Non-pigmented ciliary epithelial cell (primary cell): Measurements from ENCODE around the gene FBXO48.
"Not testable (repeated sequence)": the region's sequence is repeated elsewhere in the genome, so short reads cannot be mapped to it uniquely, and the experiment has no call there.

ENCODE experiments used
- DNase-seq: peaks from one replicate; pipeline ENCODE4 v3.0.0-alpha.2; 2010; ENCODE audit warnings: low read depth

FBXO48 gene

DNA sequence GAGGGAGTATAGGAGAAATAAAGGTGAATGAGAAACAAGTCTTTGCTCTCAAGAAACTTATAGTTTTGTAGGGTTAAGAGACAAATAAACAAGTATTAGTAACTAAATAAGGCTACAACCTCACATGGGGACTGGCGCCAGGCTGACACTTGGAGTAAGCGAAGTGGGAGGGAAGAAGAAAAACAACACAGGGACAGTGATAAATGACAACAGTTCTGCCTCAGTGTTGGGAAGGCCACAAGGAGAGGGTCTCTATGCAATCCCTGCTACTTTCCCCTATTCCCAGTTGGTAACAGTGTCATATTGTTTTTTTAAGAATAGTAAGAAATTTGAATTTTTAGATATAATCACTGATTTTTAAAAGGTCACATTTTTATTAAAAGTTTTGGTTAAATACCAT lies 4.3 kb upstream of the FBXO48 start:
- no peak for DNase-seq

DNA sequence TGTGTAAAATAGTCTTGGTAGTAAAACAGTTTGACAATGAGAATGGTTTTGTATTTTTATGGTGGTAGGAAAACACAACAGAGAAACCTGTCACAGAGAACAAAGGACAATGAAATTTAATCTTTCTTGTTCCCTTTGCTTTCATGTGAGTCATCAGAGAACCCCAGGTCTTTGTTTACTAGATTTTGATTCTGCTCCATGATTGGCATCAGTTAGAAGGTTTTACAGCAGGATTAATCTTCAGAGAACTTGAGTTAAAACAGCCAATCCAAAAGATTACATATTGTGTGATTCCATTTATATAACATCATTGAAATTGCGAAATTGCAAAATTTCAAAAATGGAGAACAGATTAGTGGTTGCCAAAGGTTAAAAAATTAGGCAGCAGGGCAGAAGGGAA lies 2.8 kb upstream of the FBXO48 start:
- no peak for DNase-seq

DNA sequence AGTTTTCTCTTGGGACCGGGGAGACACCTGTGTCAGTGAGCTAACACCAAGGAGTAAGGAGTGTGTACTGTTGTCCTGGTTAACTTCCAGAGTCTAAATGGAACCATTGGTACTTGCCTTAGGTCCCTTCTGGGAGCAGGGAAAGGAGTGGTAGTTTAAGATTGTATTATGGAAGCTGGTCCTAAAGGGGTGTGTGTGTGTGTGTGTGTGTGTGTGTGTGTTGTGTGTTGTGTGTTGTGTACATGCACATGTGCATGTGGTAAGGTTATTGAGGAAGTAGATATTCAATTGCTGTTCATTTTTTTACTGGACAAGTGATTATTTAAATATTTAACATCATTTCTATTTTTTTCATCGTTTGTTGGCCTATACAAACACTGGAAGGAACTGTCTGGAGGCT lies 1.7 kb upstream of the FBXO48 start:
- no peak for DNase-seq

DNA sequence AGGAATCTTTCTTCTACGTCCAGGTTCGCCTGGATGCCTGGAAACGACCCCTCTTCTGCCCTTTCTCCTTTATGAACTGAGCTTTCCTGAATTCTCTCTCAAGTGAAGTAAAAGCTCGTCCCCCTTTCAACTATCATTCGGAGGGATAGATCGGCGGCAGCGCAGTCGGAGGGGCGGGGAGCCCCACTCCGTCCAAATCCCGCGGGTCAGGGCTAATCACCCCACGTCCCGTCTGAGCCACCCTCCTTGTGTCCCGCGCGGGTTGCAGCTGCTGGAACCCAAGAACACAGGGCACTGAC lies 367 bp downstream of the FBXO48 start:
- no peak for DNase-seq

DNA sequence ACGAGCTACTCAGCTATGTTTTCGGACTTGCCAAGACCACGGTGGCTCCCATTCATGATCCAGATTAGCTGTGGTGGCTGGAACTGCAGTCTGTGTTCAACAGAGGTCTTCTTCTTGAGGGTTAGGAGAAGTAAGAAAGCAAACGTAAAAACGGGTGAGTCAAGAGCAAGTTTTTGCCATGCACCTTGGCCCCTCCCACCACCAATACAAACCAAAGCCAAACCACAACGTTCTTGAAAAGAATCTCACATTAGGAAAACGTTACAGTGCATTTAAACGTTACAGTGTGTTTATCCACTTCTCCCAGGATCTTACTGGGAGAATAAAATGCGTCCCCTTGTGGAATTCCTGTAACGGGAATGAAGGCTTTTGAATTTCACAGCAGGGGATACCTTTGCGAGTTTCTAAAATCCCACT lies 725 bp downstream of the FBXO48 start:
- peak; percentile 46 for DNase-seq

DNA sequence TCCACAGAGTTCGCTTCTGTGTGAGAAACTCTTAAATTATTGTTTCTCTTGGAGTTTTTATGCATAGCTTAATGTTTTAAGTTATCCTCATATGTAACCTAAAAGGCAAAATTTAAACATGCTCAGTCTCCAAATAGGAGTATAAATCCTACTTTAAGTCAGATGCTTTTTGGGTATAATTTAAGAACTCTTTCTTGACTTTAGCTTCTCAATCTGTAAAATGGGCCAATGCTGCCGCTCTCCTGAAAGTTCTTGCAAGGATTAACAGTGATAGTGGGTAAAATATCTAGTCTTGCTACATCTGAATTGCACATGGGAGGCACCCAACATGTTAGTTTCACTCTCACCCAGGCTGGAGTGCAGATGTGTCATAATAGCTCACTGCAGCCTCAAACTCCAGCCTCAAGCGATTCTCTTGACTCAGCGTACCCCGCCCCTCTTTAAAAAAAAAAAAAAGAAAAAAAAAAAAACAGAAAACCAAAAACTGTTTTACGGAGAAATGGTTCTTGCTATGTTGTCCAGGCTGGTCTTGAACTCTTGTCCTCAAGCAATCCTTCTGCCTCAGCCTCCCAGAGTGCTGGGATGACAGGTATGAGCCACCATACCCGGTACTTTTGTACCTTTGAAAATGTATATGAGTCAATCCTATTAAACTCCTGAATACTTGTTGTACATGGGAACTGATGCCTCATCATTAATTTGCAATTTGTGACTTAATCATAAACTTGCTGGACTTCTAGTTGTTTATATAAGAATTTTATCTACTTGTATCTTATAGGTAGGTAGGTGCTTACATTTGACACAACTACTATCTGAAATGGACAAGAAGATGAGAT lies 1.8 kb downstream of the FBXO48 start:
- DNase-seq: no peak

DNA sequence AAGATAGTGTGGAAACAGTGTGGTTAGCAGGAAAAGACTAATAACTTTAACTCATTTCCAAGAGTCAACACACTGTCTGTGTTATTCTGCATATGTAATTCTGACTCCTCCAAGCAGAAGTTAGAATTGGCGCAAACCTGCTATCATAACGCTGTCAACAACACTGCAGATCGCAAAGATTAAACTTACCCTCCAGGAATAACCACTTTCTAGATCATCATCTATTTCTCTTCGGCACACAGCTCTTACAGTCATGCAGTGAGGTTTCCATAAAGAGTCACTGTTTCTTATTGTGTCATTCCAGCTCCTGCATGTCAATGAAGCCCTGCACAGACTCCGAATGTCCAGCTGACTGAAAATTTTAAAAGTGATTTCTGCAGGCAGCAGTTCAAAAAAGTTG lies 2.4 kb downstream of the FBXO48 start:
- no peak for DNase-seq

DNA sequence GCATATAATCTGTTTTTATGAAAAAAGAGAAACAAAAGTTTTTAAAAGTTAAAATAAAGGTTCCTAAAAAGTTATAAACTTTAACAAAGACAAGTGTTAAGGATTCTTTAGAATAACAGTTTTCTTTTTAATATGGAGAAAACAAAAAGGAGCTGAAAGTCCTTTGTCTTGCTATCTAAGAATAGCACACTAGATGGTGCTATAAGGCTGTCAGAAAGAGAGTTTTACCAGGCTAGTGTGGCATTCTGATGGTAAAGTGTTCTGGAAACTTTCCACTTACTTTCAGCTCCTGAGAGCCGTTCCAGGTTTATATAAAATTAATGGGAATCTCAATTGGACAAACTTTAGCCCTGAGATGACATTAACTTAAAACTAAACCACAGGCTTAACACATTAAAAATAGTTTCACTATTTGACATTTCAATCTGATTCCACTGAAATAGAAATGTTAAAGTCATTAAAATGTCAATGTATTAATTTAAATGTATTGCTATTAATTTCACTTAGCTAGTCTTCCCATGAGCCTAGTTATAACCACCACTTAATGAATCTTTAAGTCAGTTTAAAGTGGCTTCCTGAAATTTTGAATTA lies 3.7 kb downstream of the FBXO48 start:
- DNase-seq: no peak

DNA sequence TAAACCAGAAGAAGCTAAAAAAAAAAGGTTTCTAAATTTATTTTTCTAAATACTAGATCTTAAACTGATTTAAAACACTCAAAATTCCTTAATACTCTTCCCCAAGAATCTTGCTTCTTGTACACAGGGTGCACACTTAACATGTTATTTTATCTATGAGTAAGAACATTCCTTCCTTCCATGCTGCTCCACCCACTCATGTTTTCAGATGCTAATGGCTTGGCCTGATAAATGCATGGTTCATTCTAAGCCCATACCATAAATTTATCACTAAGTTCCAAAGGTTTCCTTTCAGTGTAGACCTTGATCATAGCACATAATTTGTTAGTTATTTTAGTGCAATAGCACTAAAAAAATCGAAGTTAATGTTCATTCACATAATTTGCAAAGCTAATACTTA lies 8.1 kb downstream of the FBXO48 start:
- peak; percentile 54 for DNase-seq

DNA sequence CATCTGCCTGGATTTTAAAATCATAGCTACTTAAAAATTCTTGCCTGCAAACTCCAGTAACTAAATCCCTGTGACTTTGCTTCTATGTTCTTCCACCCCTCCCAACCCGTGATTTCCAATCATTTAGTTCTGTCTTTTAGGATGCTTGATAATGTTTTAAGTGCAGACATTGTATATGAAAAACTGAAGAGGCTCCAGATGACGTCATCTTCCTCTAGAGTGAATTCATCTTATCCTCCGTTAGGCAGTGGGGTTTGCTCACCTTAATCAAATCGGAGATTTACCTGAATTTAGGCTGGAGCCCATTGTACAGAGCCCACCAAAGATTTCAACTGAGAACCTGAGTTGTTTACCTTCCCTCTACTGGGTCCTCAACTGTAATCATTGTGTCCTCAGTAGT lies 10.9 kb downstream of the FBXO48 start:
- DNase-seq: no peak

DNA sequence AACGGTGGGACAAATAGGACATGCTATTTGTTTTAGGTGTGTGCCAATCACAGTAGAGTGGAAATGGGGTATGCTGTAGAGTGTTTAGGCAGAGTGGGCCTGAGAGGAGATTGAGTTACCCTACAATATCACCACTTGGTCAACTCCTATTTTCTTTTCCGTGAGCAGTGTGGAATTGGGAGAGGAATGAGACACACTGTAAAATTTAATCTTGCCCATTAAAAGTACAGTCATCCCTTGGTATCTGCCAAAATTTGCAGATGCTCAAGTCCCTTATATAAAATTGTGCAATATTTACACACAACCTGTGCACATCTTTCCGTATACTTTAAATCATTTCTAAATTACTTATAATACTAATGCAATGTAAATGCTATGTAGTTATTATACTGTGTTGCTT lies 12.4 kb downstream of the FBXO48 start:
- no peak for DNase-seq

DNA sequence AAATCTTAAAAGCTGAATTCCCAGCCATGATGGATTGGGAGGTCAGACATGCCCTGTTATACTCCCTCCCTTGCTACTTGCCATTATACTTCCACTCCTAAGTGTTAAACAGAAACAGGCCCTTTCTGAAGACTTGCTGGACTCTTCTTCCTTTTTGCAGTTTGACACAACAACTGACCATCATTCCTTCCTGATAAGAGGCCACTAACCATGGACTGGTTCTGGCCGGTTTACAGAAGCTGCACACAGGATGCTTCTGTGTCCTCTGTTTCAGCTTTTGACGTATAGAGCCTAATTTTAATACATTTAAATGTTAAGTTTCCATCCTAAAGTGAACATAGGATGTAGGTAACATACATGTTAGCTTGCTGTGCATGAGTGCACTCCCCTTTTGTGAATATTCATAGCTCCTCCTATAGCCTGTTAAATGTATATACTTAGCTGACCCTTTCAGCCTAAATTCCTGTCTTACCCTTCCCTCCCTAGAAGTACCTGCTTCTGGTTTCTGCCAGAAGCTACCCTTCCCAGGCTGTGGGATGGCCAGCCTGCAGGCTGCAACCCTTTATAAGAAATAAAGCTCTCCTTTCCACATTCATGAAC lies 13.2 kb downstream of the FBXO48 start:
- no peak for DNase-seq

DNA sequence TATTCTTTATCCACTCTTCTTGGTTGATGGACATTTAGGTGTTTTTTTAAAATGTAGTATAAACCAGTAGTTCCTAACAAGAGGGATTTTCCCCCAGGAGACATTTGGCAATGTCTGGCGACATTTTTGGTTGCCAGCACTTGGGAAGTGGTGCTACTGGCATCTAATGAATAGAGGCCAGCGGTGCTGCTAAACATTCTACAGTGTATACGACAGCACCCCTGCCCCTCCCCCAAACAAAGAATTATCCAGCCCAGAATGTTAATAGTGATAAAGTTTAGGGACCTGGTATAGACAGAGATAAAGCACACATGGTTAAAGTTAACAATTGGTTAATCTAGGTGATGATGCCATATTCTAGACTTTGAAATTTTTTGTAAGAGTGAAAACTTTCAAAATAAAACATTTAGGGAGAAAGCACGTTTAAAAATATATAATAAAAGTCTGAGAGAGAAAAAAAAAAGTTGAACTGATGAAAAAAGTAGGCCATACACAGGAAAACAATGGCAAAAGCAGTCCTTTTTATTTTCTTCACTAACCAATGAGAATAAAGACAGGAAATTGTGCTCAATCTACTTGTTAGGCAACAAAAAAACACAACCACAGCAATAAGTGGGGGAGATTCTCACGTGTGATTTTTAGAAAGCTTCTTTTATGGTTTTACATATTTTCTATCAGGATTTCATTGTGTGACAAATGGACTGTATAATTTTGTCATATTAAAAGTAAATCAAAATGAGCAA lies 14.8 kb downstream of the FBXO48 start:
- no peak for DNase-seq

DNA sequence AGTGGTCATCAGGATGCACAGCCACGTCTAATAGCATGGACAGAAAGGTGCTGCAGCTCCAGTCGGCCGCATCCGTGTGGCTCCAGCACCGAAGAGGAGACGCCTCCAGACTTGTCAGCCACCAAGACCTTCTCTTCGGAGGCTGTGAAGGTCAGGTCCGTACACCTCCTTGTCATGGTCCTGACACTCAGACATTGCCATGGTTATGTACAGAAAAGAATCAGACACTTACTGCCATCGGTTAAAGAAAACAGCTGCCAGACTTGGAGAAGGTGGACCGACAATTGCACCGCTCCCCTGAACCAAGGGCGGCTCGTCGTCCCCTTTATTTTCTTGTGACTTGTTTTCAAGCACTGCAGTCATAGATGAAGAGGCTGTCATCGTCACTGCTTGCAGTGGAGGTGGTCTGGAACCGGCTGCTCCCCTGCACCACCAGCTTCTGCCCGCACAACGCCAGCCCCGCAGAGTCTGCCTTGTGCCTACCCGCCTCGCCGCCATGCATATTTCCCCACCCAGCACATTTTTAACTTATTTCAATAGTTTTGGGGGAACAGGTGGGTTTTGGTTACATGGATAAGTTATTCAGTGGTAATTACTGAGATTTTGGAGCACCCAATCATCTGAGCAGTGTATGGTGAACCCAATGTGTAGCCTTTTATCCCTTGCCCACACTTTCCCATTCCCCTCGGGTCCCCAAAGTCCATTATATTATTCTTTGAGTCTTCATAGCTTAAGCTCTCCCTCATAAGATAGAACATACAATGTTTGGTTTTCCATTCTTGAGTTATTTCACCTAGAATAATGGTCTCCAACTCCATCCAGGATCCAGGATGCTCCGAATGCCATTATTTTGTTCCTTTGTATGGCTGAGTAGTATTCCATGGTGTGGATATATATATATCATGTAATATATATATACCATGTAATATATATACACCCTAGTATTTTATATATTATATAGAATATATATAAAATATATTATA lies 18.1 kb downstream of the FBXO48 start:
- no peak for DNase-seq

DNA sequence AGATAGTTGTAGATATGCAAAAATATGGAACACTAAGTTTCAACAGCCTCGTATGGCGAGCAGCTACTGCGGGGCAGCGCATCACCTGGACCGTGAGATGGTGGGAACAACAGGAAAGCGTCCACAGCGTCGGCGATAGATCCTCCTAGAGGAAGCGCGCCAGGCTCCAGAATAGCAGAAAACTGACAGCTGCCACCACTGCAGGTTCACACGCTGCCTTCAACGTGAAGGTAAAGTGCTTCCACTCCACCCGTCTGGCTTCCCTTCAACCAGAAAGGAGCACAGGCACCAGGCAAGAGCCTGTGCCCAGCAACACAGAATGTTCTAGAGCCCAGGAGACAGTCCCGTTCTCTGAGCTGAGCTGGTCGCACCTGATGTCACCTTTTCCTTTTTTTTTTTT lies 20.0 kb downstream of the FBXO48 start:
- no peak for DNase-seq

DNA sequence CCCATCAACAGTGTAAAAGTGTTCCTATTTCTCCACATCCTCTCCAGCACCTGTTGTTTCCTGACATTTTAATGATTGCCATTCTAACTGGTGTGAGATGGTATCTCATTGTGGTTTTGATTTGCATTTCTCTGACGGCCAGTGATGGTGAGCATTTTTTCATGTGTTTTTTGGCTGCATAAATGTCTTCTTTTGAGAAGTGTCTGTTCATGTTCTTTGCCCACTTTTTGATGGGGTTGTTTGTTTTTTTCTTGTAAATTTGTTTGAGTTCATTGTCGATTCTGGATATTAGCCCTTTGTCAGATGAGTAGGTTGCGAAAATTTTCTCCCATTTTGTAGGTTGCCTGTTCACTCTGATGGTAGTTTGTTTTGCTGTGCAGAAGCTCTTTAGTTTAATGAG lies 20.7 kb downstream of the FBXO48 start:
- not testable (repeated sequence) for DNase-seq

DNA sequence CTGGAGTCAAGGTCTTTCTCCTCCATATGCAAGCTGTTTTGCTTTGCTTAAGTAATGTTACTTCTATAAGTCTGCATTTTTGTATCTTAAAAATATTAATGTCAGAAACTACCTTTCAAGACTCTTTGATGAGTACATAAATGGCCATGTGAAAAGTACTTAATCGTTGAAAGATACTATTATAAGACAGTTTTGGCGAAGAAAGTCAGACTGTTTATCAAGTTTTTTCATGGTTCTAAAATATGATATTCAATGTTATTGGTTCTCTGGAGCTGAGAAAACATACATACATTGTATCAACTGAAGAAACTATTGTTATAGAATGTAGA lies 25.1 kb downstream of the FBXO48 start:
- DNase-seq: no peak

DNA sequence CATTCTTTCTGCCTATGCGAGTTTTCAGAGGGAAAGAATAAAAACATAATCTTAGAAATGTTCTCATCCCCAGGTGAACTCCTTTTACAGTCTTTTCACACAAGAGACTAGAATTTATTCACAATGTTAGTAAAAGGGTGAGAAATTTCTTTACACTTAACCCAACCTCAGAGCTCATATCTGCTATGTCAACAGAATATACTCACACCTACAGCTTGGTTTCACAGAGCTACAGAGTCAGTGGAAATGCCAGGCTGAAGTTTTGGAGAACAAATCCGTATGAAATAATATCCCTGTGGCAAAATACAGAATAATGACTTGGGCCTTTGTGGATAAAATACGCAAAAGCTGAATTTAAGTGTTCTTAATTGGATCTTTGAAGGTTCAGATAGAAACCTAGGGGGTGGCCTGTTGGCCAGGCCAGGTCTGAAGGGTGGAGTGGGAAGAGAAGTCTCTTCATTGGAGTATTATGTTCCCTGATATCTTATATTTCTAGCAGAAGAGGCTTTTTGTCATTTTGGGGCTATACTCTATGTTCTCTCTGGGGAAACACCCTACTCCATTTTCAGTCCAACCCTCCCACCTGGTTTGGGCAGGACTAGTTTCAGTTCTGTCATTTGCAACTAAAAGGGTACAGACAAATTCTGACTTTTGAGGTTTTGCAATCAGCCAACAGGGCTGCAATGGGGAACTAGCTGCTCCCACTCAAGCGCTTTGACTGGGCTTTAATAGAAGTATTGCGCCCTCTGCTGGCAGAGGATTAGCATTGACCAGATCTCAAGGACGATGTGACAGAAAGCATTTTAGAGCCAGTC lies 25.7 kb downstream of the FBXO48 start:
- peak; percentile 60 for DNase-seq

DNA sequence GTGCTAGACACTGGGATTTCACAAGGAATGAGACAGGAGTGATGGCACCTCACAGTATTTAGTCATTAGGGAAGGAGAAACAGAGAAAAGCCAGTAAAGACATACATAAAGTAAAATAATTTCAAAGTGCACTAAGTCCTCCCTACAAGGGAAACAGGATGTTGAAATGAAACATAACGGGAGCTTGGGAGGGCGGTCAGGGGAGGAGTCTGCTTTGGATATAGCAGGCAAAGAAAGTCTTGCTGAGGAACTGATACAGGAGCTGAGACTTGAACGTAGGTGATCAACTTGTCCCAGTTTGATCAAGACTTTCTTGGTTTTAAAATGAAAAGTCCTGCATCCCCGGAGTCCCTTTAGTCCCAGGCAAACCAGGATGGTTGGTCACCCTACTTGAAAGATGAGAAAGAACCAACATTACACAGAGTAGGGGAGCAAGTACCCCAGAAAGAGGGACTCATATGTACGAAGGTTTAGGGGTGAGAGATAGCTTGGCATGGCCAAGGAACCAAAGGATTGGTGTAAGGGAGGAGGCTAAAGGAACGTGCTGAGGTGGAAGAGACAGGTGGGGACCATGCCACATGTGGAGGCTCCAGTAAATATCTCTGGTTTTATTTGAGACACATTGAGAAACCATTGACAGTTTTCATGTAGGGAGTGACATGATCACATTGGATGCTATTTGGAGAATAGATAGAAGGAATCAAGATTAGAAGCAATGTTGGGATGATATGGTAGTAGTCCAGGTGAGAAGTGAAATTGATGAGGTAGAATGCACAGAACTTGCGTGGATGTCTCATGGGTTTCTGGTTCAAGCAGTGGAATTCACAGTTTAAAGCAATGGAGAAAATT lies 28.4 kb downstream of the FBXO48 start:
- DNase-seq: no peak

DNA sequence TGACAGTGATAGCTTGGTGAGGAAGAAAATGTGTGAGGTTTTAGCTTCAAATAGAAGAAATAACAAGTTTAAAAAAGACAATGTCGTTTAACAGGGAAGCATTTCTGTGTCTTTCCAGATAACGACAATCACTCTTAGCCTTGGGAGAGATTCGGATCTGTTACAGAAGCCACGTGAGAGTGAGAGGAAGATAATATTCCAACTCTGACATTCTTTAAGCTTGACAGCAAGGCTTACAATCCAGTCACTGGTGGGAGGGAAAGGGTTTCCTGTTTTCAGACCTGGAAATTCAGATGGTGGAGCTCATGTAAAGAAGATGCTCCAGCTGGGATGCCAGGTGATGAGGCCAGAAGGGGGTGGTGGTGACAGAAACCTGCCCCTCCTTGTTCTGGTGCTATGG lies 30.8 kb downstream of the FBXO48 start:
- peak; percentile 41 for DNase-seq
